NB4 (cell line): ENCODE data around the gene PLAGL1.

Experiments used
- MYC ChIP-seq: IDR thresholded peaks from 2 replicates; pipeline ENCODE4 v1.6.1; 2011; ENCODE audit warnings: low read depth, low read length
- POLR2A ChIP-seq: IDR thresholded peaks from 2 replicates; pipeline ENCODE4 v1.6.1; 2011; ENCODE audit warnings: mild to moderate bottlenecking; ENCODE audit not compliant: insufficient read length; ENCODE audit errors: extremely low read depth
- TF ChIP-seq, protein P1 (sequence below): IDR thresholded peaks from one replicate; pipeline ENCODE4 v1.5.1; 2012; ENCODE audit warnings: low read depth, low read length
- TF ChIP-seq, protein P2 (sequence below): IDR thresholded peaks from 2 replicates; pipeline ENCODE4 v1.6.1; 2011; ENCODE audit warnings: low read depth, low read length

DNA sequence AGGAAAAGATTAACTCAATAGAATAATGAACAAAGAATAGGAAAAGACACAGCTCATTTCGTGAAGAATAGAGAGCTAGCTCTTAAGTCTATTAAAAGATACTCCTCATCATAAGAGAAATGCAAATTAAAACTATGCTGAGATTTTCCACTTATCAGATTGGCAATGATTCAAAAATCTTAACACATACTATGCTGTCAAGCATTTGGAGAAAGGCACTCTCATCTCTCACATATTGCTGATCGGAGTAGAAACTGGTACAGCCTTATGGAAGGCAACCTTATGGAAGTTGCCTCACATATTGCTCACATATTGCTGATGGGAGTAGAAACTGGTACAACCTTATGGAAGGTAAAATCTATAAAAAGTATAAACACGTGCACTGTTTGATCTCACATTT lies 21.4 kb upstream of the PLAGL1 start:
- TF ChIP-seq, protein P1, sequence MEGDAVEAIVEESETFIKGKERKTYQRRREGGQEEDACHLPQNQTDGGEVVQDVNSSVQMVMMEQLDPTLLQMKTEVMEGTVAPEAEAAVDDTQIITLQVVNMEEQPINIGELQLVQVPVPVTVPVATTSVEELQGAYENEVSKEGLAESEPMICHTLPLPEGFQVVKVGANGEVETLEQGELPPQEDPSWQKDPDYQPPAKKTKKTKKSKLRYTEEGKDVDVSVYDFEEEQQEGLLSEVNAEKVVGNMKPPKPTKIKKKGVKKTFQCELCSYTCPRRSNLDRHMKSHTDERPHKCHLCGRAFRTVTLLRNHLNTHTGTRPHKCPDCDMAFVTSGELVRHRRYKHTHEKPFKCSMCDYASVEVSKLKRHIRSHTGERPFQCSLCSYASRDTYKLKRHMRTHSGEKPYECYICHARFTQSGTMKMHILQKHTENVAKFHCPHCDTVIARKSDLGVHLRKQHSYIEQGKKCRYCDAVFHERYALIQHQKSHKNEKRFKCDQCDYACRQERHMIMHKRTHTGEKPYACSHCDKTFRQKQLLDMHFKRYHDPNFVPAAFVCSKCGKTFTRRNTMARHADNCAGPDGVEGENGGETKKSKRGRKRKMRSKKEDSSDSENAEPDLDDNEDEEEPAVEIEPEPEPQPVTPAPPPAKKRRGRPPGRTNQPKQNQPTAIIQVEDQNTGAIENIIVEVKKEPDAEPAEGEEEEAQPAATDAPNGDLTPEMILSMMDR = no peak
- no peak for TF ChIP-seq POLR2A
- TF ChIP-seq, protein P2, sequence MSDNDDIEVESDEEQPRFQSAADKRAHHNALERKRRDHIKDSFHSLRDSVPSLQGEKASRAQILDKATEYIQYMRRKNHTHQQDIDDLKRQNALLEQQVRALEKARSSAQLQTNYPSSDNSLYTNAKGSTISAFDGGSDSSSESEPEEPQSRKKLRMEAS = no peak
- TF ChIP-seq MYC = no peak
